Measurements from ENCODE around the gene ARMH3. TPM values are rescaled to one million over a fixed set of nuclear protein-coding genes. Genes with fewer than 3 reads are reported as not detected.
"Not testable (repeated sequence)": the region's sequence is repeated elsewhere in the genome, so short reads cannot be mapped to it uniquely, and the experiment has no call there.

The ARMH3 gene
- polyA plus RNA-seq, 12 donors, result 8.9 to 17.3 (median 14.3) TPM; not detected in 1

GRCh38 chr10:102046095-102046494 is 9.9 kb downstream of the ARMH3 start:
- DNase-seq, result no peak

DNA sequence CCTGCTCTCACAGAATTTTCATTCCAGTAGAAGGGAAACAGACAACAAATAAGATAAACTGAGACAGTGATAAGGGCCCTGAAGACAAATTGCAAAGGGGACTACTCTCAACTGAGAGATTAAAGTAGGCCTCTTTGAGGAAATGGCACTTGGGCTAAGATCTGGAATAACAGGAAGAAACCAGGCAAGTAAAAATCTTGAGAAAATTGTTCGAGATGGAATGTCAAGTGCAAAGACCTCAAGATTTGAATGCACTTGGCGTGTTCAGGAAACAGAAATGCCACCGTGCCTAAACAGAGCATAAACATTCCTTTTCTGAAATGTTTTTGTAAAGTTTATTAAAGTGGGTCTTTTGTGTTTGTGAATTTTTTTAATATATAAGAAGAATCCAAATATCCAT is 10.7 kb downstream of the ARMH3 start:
- no peak for DNase-seq

GRCh38 chr10:102040305-102041050 is 15.5 kb downstream of the ARMH3 start:
- no peak for DNase-seq

DNA sequence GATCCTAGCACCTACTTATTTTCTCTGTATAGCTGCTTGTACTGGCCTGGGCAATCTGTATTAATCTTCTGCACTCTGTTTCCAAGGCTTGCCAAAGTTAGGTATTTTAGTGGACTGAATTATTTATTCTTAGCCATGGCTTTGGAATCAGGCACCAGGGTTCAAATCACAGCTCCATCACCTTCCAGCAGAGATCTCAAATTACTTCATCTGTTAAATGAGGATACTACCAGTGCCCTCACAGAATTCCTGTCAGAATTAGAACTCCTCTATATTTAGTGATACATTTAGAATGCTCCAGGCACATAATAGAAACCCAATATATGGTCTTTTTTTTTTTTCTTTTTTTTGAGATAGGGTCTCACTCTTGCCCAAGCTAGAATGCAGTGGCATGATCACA is 17.6 kb downstream of the ARMH3 start:
- no peak for DNase-seq

DNA sequence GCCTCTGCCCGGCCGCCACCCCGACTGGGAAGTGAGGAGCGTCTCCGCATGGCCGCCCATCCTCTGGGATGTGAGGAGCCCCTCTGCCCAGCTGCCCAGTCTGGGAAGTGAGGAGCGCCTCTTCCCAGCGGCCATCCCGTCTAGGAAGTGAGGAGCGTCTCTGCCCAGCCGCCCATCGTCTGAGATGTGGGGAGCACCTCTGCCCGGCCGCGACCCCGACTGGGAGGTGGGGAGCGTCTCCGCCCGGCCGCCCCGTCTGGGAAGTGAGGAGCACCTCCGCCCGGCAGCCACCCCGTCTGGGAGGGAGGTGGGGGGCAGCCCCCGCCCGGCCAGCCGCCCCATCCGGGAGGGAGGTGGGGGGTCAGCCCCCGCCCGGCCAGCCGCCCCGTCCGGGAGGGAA is 20.2 kb downstream of the ARMH3 start:
- DNase-seq, result not testable (repeated sequence)

- no peak for DNase-seq
Observed at GRCh38 chr10:102033787-102034186, 22.2 kb downstream of the ARMH3 start.

DNA sequence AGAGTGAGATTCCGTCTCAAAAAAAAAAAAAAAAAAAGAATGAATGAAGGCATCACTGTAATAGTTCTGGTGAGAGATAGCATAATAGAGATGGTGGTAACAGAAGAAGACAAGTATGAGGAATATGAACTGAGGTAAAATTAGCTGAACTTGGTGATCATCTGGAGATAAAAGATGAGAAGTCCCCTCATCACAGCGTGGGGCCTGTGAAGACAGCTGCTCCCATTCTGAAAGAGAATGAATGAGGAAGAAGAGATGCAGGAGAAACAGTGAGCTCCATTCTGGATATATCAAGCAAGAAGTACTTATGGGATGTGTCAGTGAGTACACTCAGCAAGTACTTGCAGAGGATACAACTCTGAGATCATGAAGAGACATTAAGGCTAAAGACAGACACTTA is 28.7 kb downstream of the ARMH3 start:
- DNase-seq, result no peak

DNA sequence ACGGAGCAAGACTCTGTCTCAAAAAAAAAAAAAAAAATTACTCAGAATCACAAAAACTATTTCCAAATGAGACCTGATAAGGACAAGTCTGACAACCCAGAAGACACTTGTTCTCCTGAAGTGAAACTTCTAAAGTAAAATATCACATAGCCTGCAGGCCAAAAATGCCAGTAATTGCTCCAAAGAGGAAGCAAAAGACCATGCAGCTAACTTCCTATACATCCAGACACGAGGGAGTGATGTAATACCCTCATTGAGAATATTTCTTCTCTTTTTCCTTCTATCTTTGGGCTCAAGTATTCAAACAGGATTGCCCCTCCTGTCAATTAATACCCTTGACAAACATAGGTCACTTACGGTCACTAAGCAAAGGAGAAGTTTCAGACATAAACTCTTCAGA is 31.2 kb downstream of the ARMH3 start:
- DNase-seq, result no peak

DNA sequence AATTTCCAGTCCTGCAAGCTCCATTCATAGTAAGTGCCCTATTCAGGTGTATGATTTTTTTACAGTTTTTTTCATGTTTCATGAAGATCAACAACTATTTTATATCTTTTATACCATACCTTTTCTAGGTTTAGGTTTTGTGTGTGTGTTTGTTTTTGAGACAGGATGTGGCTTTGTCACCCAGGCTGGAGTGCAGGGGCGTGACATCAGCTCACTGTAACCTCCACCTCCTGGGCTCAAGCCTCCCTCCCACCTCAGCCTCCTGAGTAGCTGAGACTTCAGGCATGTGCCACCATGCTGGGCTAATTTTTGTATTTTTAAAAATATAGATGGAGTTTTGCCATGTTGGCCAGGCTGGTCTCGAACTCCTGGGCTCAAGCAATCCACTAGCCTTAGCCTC is 35.0 kb downstream of the ARMH3 start:
- no peak for DNase-seq

- DNase-seq, result no peak
Observed at GRCh38 chr10:102017295-102017694, 38.7 kb downstream of the ARMH3 start.

GRCh38 chr10:102016416-102016815 is 39.6 kb downstream of the ARMH3 start:
- no peak for DNase-seq

DNA sequence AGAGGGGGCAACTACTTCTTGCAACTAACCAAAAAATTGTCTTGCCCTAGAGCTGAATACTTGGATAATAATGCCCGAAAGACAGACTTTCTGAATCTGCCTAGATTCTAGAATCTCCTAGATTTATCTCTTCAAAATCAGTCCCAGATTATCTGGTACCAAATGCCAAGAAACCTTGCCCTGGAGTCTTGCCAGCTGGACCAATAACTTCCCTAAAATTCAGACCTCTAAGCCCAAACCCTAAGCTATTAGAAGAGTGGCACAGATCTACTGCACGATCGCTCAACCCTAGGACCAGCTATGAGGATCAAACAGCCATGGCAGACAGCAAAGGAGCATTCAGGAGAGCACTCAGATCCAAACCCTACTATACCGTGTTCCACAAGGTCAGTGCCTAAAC is 45.0 kb downstream of the ARMH3 start:
- DNase-seq, result no peak

- peak; percentile 76 for DNase-seq
Observed at GRCh38 chr10:102009801-102010425, 46.1 kb downstream of the ARMH3 start.

DNA sequence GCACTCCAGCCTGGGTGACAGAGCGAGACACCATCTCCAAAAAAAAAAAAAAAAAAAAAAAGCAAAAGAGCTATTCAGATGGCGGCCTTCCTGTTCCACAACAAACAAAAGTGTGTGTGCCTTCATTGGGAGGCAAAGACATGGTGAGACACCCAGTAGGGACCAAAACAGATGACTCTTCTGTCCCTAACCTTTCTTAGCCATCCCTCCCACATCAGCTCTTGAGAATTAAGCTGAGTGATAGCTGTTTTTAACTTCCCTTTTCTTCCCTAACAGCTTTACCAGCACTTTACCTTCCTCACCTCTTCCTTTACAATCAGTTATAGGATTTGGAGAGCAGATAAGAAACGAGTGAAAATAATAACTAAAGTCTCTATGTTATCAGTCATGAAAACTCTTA is 48.2 kb downstream of the ARMH3 start:
- no peak for DNase-seq

- not testable (repeated sequence) for DNase-seq
Observed at GRCh38 chr10:102007031-102007430, 48.9 kb downstream of the ARMH3 start.

DNA sequence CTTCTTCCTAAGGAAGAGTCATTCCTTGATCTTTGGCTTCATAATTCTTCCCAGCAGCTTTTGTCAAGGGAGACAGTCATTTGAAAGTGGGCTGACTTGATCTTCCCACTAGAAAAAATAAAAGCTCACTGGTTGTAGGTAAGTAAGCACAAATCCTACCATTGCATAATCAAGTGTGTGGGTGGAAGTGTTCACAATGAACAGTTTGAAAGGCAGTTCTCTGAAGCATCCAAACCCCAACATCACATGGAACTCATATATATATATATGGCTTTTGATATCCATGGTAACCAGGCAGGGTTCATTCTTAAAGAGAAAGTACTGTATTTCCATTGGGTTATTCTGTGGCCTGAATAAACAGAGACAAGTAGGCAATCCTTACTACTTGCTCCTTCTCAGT is 51.6 kb downstream of the ARMH3 start:
- DNase-seq, result no peak

GRCh38 chr10:102003541-102003940 is 52.4 kb downstream of the ARMH3 start:
- DNase-seq, result no peak

DNA sequence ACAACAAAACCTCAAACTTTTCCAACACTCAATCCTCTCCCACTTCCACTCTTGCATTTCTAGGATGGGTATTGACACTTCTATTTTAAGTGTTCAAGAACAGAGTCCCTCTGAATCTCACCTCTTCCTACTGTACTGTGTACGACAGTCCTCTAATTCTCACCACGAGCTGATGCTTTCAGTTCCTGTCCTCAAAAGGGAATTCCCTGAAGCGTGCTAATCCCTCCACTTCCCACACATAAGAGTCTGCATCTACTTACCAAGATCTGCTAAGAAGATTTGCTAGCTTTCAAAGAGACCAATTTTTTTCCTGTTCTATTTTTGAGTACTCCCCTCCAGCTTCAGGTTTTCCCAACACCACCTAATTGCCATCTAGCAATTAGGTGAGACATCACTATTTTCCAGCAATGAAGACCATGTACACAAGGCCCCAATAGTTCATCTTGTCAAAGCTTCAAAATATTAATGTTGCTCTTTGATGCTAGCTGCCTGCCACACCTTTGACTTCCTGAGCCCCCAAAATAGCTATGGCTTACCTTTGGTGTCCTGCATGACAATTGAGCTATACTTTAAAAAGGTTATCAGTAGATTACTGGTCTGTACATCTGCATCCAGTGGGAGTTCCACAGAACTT is 54.4 kb downstream of the ARMH3 start:
- no peak for DNase-seq

DNA sequence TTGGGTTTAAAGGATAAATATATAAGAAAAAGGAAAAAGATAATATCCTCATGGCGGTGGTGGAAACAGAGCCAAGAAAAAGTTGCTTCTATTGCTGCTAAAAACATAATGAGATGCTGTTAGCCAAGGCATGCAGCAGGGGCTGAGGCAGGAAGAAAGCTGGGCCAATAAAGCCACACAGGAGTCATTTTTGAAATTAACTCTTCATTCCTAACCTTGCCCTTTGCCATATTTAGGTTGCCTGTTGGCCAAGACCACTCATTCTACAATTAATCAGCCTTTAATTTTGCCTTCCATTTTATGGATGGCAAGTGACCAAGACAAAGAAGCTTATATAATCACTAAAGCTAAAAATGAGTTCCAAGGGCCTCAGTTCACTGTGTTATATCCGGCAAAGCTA is 58.2 kb downstream of the ARMH3 start:
- no peak for DNase-seq

- DNase-seq, result no peak
Observed at GRCh38 chr10:101995451-101996063, 60.4 kb downstream of the ARMH3 start.

DNA sequence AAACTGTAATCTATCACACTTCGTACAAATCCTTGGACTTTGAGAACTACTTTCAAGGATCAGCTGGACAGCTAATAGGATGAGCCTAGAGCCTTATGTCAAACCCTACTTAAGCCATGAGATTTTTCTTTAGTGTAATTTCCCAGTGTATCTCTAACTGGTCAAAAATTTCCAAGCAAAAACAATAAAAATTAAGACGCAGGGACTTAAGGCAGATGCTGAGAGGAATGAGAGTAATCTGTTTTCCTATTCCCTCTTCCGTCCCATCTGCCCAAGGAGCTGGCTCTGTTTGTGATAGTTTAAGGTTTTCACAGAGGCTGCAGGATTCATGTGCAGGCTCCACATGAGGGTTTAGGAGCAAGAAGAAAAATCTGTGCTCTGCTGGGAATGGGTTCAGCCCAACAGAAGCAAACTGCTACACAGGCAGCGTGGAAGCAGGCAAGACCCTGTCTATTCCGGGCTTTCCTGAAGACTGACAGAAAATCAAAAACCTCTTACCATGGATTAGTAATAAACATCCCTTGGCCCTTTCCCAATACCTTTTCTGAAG is 62.2 kb downstream of the ARMH3 start:
- peak; percentile 37 for DNase-seq

GRCh38 chr10:101993221-101993620 is 62.8 kb downstream of the ARMH3 start:
- no peak for DNase-seq

- DNase-seq, result no peak
Observed at GRCh38 chr10:101987136-101987535, 68.8 kb downstream of the ARMH3 start.
